H1 (cell line): ENCODE measurements around the gene TMPRSS4. TPM values are rescaled to one million over a fixed set of nuclear protein-coding genes. Genes with fewer than 3 reads are reported as not detected.

Source experiments
- HDAC6 ChIP-seq: IDR thresholded peaks from one replicate; pipeline ENCODE4 v1.7.1; 2012; ENCODE audit warnings: low read depth, mild to moderate bottlenecking, inconsistent platforms, low read length, moderate library complexity
- polyA plus RNA-seq, 7 experiments: library from polyadenylated mRNA; depleted of rRNA in 3 of 7; stranded (reverse) in 5 of 7; unstranded in 2 of 7; fragments of >200 nt in 5 of 7; fragments of 200-250 nt in 2 of 7; gene quantifications; 1 replicate in 5 of 7; 2 replicates in 1 of 7; 4 replicates in 1 of 7; pipeline versions ENCODE4 v1.2.1 to v1.2.3, GENCODE V29; 2011 to 2013; ENCODE audit warnings: missing spikeins in 2 of 7, mixed read lengths in 2 of 7
- total RNA-seq: library from RNA; stranded (reverse); fragmentation: NEBNext Ultra II Directional; extraction: Animal tissue kit (Norgen Biotek cat#: 25700); gene quantifications from 2 replicates; pipeline ENCODE4 v1.2.1, GENCODE V29; 2021

The TMPRSS4 gene
- total and polyA plus RNA-seq, 2 of the 8 experiments (the other 6 are each of a cell fraction or from before 2014, with no cell fraction given): 0.11 to 0.58 TPM

- TF ChIP-seq HDAC6: no peak
Observed at GRCh38 chr11:118033443-118033842, 43.4 kb upstream of the TMPRSS4 start (continued).
